HG03439 (cell line): ENCODE results near the gene TOM1L1.

Experiments used
- ATAC-seq: cut with Tn5 transposase; IDR thresholded peaks from one replicate; pipeline ENCODE4 v1.9.1; 2021; ENCODE audit warnings: mild to moderate bottlenecking, moderate library complexity; ENCODE audit not compliant: unreplicated experiment

TOM1L1 gene

DNA sequence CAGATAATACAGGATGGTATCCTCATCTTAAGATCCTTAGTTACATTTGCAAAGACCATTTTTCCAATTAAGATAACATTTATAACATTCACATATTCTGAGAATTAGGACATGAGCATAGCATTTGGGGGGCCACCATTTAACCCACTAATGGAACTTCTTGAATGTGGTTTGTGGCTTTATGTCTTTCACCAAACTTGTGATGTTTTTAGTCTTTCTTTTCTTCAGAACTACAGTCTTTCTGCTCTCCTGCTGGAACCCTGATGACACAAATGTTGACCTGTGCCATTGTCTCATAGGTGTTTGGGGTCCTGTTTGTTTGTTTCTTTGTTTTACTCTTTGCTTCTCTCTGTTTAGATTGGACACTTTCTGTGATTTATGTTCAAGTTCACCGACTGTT is 44.6 kb downstream of the TOM1L1 start:
- no peak for ATAC-seq

DNA sequence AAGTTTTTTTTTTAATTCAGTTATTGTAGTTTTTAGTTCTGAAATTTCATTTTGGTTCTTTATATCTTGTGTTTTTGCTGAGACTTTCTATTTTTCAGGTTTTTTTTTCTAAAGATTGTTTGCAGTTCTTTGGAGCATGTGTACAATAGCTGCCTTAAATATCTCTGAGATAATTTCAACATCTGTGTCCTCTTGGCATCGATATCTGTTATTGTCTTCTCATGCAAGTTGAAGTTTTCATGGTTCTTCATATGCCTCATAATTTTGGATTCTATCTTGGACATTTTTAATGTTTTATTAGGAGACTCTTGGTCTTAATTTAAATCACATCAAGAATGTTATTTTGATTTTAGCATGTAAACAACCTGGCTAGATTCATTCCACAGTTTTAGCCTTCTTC is 45.0 kb downstream of the TOM1L1 start:
- no peak for ATAC-seq

DNA sequence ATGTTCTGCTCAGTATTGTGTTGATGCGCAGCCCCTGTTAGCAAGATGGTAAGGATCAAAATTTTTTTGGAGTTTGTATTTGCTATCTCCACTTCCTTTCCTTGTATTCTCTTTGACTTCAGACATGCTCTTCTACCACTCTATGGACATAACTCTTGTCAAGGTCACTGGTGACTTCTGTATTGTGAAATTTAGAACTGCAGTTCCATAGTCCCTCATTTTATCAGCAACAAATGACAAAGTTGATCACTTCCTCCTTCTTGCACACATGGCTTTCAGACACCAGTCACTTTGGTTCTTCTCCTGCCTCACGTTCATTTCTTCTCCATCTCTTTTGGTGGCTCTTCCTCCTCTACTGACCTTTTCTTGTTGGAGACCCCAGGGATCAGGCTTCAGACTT is 46.7 kb downstream of the TOM1L1 start:
- no peak for ATAC-seq

DNA sequence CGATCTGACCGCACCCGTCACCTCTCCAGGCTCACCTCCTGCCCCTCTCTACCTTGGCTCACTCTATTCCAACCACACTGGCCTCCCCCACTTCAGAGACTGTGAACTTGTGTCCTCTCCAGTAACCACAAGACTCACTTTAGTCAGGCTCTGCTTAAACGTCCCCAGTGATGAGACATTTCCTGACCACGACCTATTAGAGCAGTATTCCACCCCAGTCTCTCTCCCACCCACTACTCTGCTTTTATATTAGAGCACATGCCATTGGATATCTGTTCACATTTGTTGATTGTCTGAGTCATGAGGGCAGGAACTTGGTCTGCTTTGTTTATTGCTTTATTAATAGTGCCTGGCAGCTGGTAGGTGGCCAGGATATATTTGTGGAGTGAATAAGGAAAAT is 47.7 kb downstream of the TOM1L1 start:
- ATAC-seq = no peak

DNA sequence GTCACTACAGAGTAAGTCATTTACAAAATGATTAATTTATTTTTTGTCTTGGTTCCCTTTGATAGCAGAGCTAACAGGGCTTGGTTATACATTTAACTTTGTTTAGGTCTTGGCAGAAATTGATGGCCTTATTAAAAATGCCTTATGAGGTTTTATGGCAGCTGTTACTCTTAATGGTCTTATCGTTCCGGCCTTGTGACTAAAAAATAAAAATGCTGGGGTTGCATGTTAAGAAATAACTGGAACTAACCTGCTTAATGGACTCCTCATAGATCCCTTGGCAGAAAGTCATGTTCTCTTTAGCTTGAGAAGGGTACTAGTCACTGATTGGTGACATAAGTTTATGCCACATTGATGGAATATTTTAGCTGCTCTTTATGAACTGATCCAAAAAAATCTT is 49.5 kb downstream of the TOM1L1 start:
- ATAC-seq = no peak

DNA sequence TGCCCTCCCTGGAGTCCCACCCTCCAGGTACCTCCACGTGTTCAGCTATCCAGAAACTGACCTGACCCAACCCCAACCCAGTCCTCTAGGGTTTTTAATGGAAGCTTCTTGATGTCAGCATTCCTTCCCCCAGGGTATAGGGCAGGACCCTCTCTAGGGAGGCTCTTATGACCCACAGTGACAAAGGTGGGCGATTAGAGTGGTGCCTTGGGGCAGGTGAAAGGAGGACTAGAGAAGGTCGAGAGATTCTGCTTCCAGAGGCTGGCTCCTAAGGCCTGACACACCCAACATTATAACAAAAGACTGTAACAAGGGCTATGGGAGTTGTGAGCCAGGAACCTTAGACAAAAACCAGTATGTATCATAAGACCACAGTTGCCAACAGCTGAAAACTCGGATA is 50.6 kb downstream of the TOM1L1 start:
- no peak for ATAC-seq

DNA sequence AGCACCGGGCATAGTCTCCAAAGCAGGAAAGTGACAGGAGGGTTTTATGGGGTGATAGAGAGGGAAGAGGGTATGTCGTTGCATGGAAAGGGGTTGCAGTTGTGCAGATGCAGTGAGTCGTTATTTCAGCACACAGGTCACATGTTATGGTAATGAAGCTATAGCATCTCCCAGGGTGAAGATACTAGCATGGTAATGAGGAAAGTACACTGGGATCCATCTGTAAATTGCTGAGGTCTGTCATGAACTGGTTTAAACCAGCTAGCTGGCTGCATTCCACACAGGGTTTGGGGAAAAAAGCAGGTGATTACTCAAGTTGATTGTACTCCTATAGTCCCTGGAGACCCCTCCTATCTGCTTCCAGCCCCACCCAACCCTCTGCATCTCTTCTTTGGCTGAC is 56.1 kb downstream of the TOM1L1 start:
- ATAC-seq = no peak

DNA sequence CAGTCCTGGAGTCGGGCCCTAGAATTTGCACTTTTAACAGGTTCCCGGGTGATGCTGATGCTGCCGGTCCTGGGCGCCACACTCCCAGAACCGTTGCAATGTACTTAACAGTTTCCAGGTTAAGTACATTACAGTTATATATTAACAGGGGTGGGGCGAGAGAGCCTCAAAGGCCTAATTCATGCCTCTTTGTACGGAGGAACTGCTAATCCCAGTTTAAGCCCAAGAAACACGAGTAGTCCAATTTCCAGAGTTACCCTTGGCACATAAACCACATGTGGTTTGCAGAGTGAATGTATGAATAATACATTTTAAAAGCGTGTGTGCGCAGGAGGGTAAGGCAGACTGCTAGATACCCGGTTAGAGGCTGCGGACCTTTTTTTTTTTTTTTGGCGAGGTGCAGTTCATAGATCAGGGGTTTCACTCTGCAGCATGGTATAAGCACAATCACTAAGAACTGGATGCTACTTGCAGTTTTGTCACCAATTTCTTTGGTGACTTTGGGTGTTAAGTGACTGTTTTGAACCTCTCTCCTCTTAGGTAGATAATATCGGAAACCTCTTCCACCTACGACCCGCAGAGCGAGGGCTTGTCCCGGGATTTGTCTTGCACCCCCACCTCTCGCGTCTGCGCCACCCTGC is 67.1 kb downstream of the TOM1L1 start:
- ATAC-seq = peak; percentile 27

DNA sequence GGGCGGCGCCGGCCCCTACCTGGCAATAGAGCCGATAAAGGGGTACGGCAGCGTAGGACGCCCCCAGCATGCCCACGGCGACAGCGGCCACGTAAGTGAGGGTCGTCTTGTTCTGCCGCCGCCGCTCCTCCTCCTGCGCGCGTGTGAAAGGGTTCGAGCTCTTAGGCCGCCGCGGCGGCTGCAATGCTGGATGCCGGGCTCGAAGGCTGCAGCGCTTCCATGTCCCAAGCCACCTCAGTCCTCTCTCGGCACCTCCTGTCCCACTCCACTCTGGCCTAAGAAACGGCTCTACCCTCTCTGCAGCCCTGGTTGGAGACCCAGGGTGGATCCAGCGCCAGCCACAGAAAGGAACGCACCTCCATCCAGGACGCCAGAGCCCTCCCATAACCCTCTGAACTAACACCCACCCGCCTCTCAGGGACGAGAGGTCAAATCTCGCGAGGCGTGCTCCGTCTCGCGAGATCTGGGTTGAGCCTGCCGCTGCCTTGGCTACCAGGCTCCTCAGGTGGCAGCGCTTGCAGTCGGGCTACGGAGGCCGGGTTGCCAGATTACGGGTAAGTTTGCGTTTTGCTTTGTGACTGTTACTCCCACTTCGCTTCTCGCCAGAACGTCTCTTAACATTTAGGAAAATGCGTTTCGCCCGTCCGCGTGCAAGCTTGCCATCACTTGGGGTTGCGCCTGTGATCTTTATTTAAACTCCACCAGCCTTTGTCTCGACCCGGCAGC is 67.8 kb downstream of the TOM1L1 start, which contains the start of the genes COX11 and STXBP4:
Gene COX11, minus strand, starts transcription at position 393 of the 726 bp plus-strand sequence. Its CDS starts 8 bp downstream, at position 385.
Gene STXBP4, plus strand, starts transcription at position 504 of the 726 bp plus-strand sequence. CDS start 17,455 bp downstream, outside the sequence.
- peak; percentile 97 for ATAC-seq

DNA sequence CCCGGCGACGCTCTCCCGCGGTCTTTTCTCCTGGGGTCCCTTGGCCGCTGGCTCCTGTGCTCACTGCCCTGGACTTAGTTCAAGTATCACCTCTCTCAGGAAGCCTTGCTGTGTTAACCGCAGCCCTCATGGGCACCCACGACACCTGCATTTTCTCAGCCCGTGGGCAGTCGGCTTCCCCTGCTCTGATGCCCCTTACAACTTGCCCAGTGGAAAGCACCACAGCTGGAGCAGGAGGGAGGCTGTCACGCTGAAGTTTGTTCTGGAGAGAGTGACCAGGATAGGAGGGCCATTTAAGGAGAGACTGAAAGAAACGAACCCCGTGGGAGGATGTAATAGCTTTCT is 68.3 kb downstream of the TOM1L1 start:
- ATAC-seq = peak; percentile 36

DNA sequence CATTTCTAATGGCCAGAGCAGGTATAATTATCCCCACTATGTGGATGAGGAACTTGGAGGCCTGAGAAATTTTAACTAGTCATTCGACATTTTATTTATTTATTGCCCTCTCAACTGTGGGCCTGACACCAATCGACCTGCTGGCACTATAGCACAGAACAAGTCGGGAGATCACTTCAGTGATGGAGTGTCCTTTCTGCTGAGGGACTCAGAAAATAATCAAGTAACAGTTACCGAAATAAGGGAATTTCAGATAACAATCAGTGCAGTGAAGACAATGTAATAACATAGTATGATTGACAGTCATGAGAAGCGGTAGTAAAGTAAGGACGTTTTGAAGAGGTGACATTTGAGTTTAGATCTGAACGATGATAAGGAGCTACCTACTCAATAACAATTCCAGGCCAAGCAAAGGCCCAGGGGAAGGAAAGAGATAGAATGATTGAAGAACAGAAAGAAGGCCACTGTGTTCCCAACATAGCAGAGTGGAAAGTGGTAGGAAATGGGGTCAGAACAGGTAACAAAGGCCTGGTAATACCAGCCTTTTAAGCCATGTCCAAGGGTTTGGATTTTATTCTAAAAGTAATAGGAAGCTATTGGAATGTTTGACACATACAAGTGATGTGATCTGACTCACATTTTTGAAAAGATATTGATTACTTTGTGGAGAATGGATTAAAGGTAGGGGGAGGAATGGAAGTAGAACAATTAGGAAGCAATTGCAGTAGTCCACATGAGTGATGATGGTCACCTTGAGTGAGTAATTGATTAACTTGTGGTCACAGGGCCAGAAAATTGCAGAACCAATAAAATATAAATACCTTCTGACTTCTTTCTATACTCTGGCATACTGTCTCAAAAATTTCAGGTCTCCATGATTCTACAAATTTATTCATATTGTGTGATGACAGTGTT is 69.3 kb downstream of the TOM1L1 start:
- no peak for ATAC-seq

DNA sequence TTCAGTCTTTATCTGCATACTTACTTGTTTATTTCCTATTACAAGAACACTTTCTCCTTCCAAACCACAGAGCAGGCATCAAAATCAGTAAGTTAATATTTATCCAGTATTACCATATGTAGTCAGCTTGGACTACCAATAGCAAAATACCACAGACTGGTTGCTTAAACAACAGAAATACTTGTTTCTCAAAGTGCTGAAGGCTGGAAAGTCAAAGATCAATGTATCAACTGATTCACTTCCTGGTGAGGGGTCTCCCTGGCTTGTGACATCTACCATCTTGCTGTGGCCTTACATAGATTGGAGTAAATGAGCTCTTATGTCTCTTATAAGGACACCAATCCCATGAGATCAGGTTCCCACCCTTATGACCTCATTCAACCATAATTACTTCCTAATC is 70.5 kb downstream of the TOM1L1 start:
- no peak for ATAC-seq

DNA sequence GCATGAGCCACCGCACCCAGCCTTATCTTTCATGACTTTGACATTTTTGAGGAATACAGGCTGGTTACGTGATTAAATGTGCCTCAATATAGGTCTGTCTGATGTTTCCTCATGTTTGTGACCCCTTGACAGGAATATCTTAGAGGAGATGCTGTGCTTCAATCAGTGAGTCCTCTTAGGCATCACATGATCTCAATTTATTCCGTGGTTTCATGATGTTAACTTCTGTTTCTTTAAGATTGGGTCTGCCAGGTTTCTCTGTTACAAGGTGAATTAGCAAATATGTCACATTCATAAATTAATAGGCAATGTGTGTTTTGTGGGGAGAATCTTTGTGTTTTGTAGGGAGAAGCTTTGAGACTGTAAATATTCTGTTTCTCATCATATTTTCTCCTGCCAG is 71.2 kb downstream of the TOM1L1 start:
- no peak for ATAC-seq

DNA sequence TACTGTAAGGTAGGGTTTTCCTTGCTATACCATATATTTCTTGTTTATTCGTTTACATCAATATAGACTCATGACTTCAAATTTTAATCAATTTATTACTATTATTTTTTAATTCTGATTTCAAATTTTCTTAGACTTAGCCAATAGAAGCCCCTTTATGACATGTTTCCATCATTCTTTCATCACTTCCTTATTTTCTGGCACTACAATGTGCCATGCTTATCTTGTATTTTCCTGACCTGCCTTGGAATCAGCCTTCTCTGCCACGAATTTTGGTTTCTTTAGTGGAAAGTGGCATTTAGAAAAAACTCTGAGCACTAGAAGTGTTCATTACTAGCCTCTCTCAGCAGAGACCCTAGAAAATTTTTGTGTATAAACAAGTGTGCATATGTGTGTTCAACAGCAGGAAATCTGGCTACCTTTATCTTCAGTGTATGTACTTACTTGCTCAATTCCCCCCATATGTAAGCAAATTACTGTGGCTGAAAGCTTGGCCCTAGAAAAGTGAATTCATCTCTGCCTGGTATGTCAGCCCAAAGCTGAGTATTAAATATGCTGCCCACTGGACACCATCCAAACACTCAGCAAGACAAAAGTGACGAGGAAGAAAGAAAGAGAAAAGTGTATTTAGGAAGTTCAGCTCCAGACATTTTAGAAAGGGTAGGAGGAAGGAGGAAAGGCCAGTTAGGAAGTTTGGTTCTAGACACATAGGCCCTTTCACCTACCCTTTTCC is 71.9 kb downstream of the TOM1L1 start:
- ATAC-seq = no peak

DNA sequence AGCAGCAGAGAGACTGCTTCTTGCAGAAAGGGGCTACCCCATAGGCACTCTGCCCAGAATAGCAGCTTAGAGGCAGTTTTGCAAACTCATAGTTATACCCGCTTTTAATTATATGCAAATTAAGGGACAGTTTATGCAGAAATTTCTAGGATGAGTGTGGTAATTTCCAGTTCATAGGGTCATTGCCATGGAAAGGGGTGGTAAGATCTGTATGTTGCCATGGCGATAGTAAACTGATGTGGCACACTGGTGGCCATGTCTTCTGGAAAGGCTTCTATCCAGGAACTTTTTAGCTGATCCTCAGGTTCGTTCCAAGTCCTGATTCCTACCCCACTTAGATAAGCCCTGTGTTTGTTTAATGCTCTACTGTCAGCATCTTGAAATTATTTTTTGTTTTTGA is 74.1 kb downstream of the TOM1L1 start:
- ATAC-seq = no peak

DNA sequence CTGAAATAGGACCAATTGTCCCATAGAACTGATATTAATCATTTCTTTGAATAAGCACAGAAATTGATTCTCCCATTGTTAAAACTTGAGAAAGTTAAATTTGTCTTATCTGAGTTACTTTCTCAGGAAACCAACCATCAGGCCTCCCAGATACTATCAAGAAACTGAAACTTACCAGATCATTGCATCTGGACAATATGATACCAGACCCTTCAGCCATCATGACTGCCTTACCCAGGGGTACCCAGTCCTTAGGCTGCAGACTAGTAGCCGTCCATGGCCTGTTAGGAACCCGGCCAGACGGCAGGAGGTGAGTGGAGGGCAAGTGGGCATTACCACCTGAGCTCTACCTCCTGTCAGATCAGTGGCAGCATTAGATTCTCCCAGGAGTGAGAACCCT is 75.7 kb downstream of the TOM1L1 start:
- no peak for ATAC-seq

DNA sequence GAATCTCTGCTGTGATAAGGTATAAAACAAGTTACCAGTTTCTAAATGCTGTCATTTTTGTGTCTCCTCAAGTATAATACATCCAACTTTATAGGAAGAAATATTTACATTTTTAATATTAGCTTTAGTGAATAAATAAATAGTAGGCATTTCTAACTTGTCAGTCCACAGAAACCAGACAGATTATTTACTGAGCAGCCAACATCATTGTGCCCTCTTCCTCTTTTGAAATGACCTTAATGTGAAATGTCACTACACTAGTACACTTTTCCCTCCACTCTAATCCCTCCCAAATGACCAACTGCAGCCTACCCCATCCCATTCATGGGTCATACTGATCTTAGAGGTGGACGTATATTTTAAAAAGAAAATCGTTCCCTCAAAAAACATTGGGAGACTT is 77.1 kb downstream of the TOM1L1 start:
- ATAC-seq = no peak

DNA sequence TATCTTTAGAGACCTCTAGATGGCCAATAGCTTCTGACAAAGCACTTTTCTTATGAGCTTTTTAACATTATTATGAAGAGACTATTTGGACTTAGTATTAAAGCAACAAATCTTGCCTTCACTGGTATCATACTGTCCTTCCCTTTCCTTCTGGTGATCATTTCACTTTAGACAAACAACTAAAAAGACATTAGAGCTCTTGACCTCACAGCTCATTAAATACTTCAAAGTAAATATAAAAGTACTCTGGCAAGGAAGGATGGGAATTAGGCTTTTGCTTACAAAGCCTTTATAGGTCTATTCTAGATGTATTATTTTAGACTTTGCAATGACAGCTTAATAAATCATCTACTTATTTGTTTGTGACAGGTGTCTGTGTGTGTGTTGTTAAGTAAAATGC is 79.0 kb downstream of the TOM1L1 start:
- ATAC-seq = no peak

DNA sequence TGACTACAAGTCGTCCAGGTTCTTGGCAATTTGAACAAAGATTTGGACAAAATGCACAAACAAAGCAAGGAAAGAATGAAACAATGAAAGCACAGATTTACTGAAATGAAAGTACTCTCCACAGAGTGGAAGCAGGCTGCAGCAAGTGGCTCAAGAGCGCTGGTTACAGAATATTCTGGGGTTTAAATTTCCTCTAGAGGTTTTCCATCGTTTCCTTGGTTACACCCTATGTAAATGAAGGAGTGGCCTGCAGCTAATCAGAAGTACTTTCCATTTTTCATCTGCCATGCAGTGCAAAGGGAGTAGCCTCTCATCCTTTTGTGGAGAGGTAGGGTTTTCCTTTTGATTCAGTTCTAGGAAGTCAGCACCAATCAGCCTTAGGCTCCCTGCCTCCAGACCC is 79.7 kb downstream of the TOM1L1 start:
- no peak for ATAC-seq

DNA sequence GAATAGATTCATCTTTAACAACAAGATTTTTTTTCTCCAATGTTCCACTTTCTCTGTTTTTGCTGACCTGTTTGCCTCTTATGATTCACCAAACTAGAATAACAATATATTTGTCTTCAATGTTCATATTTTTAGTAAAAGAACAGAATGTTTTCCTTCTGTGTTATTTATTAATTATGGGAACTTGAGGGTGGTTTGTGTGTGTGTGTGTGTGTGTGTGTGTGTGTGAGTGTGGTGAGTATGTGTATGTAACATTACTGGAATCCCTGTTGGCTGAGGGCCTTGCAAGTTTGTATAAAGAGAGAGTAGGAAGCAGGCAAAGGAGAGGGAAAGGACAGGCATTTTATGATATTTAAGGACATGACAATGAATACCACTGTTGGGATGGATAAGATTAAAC is 81.7 kb downstream of the TOM1L1 start:
- ATAC-seq = no peak

DNA sequence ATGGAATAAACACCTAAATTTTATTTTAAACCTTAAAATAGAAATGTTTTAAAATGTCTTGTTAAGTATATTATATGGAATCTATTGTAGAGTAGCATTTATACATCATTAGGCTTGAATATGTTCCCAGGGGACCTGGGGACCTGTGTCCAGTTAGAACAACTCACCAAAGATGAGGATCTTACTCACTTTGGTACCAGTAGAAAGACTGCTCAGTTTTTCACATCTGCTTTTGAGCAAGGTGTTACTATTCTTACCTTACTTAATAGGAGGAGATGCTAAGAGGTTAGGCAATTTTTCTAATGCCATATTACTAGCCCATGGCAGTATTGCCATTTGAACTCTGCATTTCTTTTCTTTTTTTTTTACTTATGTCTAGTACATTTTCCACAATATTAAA is 82.6 kb downstream of the TOM1L1 start:
- no peak for ATAC-seq
